HepG2 (cell line): ENCODE measurements around the gene NOX3. TPM values are rescaled to one million over a fixed set of nuclear protein-coding genes. Genes with fewer than 3 reads are reported as not detected.

Source experiments
- ARID5B ChIP-seq: IDR thresholded peaks from 2 replicates; pipeline ENCODE4 v1.4.0; 2020; ENCODE audit warnings: mild to moderate bottlenecking, missing genetic modification reagents
- ATM ChIP-seq: fragments of 450-650 bp; IDR thresholded peaks from 2 replicates; pipeline ENCODE4 v1.7.1; 2017; ENCODE audit warnings: mild to moderate bottlenecking, borderline replicate concordance
- CCAR2 ChIP-seq: fragments of 200-400 bp; formaldehyde crosslinking; optimal IDR thresholded peaks from 2 replicates; pipeline ENCODE3; 2018; ENCODE audit warnings: low read depth, mild to moderate bottlenecking, low read length, moderate library complexity
- CREBL2 ChIP-seq: sonication (generic); formaldehyde crosslinking; IDR thresholded peaks from 2 replicates; pipeline ENCODE4 v1.8.1; 2023; ENCODE audit warnings: missing genetic modification reagents, mild to moderate bottlenecking, borderline replicate concordance
- EEA1 ChIP-seq: sonication (generic); formaldehyde crosslinking; IDR thresholded peaks from 2 replicates; pipeline ENCODE4 v1.5.1; 2020; ENCODE audit warnings: mild to moderate bottlenecking, missing genetic modification reagents, borderline replicate concordance
- FOXK1 ChIP-seq: sonication (generic); formaldehyde crosslinking; IDR thresholded peaks from 2 replicates; pipeline ENCODE4 v1.4.0; 2020; ENCODE audit warnings: low read depth, missing genetic modification reagents, borderline replicate concordance
- GATA4 ChIP-seq: sonication (generic); IDR thresholded peaks from 2 replicates; pipeline ENCODE4 v1.6.1; 2016; ENCODE audit warnings: antibody characterized with exemption, low read depth, borderline replicate concordance
- HOXA7 ChIP-seq: sonication (generic); formaldehyde crosslinking; IDR thresholded peaks from 2 replicates; pipeline ENCODE4 v1.8.1; 2022; ENCODE audit warnings: mild to moderate bottlenecking, missing genetic modification reagents, moderate library complexity
- KDM5B ChIP-seq: sonication (generic); formaldehyde crosslinking; IDR thresholded peaks from 2 replicates; pipeline ENCODE4 v1.4.0; 2020; ENCODE audit warnings: missing genetic modification reagents, mild to moderate bottlenecking, borderline replicate concordance
- RARG ChIP-seq: sonication (generic); formaldehyde crosslinking; IDR thresholded peaks from 2 replicates; pipeline ENCODE4 v1.4.0; 2020; ENCODE audit warnings: low read depth, mild to moderate bottlenecking, missing genetic modification reagents
- ZHX2 ChIP-seq, 2 experiments: sonication (generic) in 1 of 2; formaldehyde crosslinking in 1 of 2; IDR thresholded peaks; 2 replicates each; pipeline versions ENCODE4 v1.6.1 to v1.9.0; 2014 to 2022; ENCODE audit warnings: antibody characterized with exemption in 1 of 2, borderline replicate concordance in 1 of 2, inconsistent platforms in 1 of 2, low read depth in 1 of 2, missing genetic modification reagents in 1 of 2
- ZNF138 ChIP-seq: sonication (generic); formaldehyde crosslinking; IDR thresholded peaks from 2 replicates; pipeline ENCODE4 v1.5.0; 2020; ENCODE audit warnings: mild to moderate bottlenecking, low read depth, missing genetic modification reagents
- ZNF414 ChIP-seq: sonication (generic); formaldehyde crosslinking; IDR thresholded peaks from 2 replicates; pipeline ENCODE4 v1.5.0; 2020; ENCODE audit warnings: missing genetic modification reagents
- ZNF598 ChIP-seq: sonication (generic); formaldehyde crosslinking; IDR thresholded peaks from 2 replicates; pipeline ENCODE4 v1.5.1; 2020; ENCODE audit warnings: mild to moderate bottlenecking, missing genetic modification reagents, borderline replicate concordance
- ZNF720 ChIP-seq: sonication (generic); formaldehyde crosslinking; IDR thresholded peaks from 2 replicates; pipeline ENCODE4 v1.4.0; 2020; ENCODE audit warnings: missing genetic modification reagents
- ZNF773 ChIP-seq: sonication (generic); formaldehyde crosslinking; IDR thresholded peaks from 2 replicates; pipeline ENCODE4 v1.4.0; 2020; ENCODE audit warnings: missing genetic modification reagents, borderline replicate concordance
- ZNF782 ChIP-seq: sonication (generic); formaldehyde crosslinking; IDR thresholded peaks from 2 replicates; pipeline ENCODE4 v1.4.0; 2020; ENCODE audit warnings: missing genetic modification reagents, mild to moderate bottlenecking, borderline replicate concordance
- polyA plus RNA-seq, 8 experiments: library from polyadenylated mRNA; depleted of rRNA in 3 of 8; stranded (reverse) in 7 of 8; unstranded in 1 of 8; fragments of >200 nt; fragmentation: Illumina TruSeq in 4 of 8; extraction: Trizol in 4 of 8; gene quantifications; 2 replicates each; pipeline versions ENCODE4 v1.2.1 to v1.2.3, GENCODE V29; 2011 to 2016; ENCODE audit warnings: low read depth in 4 of 8, missing spikeins in 1 of 8, mixed read lengths in 1 of 8; ENCODE audit not compliant: insufficient read depth in 1 of 8
- total RNA-seq, 5 experiments: library from RNA; depleted of rRNA; stranded (reverse); fragments of >200 nt; fragmentation: Illumina TruSeq; extraction: Trizol; gene quantifications; 2 replicates each; pipeline ENCODE4 v1.2.3, GENCODE V29; 2016; ENCODE audit warnings: low read depth in 1 of 5

Gene NOX3
- total and polyA plus RNA-seq, 2 of the 13 experiments (the other 11 are each of a cell fraction or from before 2014, with no cell fraction given): 0.09 to 0.18 TPM

GRCh38 chr6:155399062-155399744 lies 56.4 kb downstream of the NOX3 start (continued):
- peak; percentile 73; the same call in 1 of the 2 replicates for TF ChIP-seq KDM5B (CRISPR knock-in tag)
- no peak for TF ChIP-seq RARG
- peak; percentile 98 for TF ChIP-seq ZNF414
- peak; percentile 100 for TF ChIP-seq GATA4
- TF ChIP-seq CREBL2 (CRISPR knock-in tag): no peak; the same call in 1 of the 2 replicates
- peak; percentile 85 for TF ChIP-seq CCAR2
- peak; percentile 33; the same call in 1 of the 2 replicates for TF ChIP-seq ZHX2 (IDR thresholded peaks at IDR 0.05; ENCODE audit: low read depth)
- TF ChIP-seq ZHX2 (CRISPR knock-in tag; IDR thresholded peaks at IDR 0.05; ENCODE audit: borderline replicate concordance): peak; percentile 90; the same call in 1 of the 2 replicates
- no peak; the same call in 1 of the 2 replicates for TF ChIP-seq ZNF138
- TF ChIP-seq ATM: no peak; the same call in 1 of the 2 replicates
- no peak for TF ChIP-seq ZNF773 (CRISPR knock-in tag)
- no peak for TF ChIP-seq HOXA7 (CRISPR knock-in tag)
- TF ChIP-seq ZNF598 (CRISPR knock-in tag): peak; percentile 35; the same call in 1 of the 2 replicates
- no peak for TF ChIP-seq ZNF782
- TF ChIP-seq EEA1 (CRISPR knock-in tag): no peak
- TF ChIP-seq ZNF720 (CRISPR knock-in tag): 0 out of 2 replicates have a peak, but pooled peaks have one; percentile 40
- TF ChIP-seq FOXK1: peak; percentile 93
- TF ChIP-seq ARID5B (CRISPR knock-in tag): peak; percentile 100
